ENCODE measurements around the gene COPS4.
"Not testable (repeated sequence)": the region's sequence is repeated elsewhere in the genome, so short reads cannot be mapped to it uniquely, and the experiment has no call there.

The COPS4 gene

DNA sequence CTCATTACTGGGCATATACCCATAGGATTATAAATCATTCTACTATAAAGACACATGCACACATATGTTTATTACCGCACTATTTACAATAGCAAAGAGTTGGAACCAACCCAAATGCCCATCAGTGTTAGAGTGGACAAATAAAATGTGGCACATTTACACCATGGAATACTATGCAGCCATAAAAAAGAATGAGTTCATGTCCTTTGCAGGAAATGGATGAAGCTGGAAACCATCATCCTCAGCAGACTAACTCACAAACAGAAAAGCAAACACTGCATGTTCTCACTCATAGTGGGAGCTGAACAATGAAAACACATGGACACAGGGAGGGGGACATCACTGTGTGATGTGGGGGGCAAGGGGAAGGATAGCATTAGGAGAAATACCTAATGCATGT lies 11.4 kb upstream of the COPS4 start:
- not testable (repeated sequence) for DNase-seq (ENCODE audit: low spot score)

DNA sequence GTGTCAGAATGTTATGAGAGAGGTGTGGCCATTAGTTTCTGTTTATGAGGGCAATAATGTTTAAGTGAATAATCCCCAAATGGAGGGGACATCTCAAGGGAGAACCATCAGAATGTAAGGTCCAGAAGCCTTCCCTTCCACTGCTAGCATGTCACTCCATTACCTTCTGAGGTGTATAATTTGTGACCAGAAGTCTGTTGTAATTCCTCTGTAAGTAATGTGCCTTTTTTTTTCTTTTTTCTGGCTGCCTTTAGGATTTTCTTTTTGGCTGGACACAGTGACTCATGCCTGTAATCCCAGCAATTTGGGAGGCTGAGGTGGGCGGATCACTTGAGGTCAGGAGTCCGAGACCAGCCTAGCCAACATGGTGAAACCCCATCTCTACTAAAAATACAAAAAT lies 10.8 kb upstream of the COPS4 start:
- no peak for DNase-seq (ENCODE audit: low spot score)

DNA sequence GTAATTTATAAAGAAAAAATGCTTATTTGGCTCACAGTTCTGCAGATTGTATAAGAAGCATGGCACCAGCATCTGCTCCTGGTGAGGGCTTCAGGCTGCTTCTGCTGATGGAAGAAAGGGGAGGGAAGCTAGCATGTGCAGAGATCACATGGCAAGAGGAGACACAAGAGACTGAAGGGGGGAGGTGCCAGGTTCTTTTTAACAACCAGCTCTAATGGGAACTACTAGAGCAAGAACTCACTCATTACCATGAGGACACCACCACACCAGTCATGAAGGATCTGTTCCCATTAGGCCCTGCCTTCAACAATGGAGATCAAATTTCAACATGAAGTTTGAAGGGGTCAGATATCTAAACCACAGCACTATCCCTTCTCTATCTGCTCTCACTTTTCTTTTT lies 9.4 kb upstream of the COPS4 start:
- DNase-seq (ENCODE audit: low spot score) = no peak

DNA sequence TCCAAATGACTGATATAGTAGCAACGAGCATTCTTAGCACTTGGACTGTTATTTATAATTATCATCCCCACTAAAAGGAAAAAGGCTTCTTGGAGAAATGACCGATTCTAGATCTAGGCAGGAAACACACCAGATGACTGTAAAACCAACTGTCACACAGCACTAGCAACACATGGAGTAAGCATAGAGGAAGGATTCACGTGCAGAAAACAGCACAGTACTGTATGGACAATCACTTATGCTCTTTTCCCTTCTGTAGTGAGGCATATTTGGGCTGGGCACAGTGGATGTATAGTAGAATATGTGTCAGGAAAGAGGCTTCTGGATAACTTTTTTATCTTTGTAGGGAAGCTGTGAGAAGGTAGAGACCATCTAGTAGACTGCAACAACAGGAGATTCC lies 6.0 kb upstream of the COPS4 start:
- no peak for DNase-seq (ENCODE audit: low spot score)

DNA sequence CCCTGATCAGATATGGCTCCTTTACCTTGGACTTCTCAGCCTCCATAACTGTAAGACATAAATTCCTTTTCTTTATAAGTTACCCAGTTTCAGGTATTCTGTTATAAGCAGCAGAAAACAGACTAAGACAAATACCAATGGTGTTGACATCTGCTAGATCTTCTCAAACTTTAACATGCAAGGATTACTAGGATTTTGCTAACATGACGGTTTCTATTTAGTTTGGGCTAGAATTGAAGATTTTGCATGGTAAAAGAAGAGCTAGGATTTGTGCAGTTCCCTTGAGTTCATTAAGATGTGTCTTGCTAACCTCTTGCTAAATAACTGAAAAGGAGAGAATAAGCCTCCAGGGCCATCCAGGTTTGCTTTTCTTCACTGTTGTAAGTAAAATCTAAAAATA lies 5.3 kb upstream of the COPS4 start:
- no peak for DNase-seq (ENCODE audit: low spot score)

DNA sequence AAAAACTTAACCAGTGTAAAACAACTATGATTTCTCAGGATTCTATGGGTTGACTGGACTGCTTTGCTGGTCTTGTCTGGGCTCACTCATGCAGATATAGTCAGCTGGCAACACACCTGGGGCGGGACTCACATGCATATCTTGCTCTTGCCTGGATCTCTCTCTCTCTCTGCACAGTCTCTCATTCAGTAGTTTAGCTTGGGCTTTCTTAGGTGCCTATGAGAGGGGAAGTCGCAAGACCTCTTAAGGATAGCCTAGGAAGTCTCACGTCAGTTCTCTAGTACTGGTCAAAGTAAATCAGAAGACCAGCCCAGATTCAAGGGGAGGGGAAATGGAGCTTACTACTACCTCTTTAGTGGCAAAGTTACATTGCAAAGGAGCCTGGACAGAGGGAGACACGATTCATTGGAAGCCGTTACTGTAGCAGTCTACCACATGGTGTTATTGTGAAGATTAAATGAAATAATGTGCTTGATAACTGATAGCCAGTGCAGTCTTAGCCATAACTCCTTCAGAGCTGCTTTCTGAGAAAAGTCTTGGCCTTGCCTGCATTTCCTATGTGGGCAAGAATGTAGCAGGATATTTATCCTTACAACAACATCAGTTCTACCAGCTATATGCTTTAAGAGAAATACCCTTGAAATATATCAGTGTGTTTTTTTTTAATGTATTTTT lies 2.1 kb downstream of the COPS4 start:
- no peak for DNase-seq (ENCODE audit: low spot score)

DNA sequence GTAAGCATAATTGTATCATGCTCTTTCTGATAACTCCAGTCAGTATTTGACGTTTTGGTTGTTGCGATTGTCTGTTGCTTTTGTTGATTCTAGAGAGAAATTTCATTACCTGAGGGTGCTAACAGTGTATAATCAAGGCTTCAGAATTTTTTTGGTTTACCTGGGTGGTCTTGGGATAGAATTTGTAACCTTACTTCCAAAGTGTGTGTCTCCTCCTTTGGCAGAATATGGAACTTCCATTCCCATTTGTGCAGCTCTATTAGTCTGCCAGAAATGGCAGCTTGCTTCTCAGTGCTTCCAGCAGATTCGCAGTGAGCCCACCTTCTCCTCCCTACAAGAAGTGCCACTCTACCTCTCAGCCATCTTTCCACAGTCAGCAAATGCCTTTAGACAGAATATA lies 5.3 kb downstream of the COPS4 start:
- no peak for DNase-seq (ENCODE audit: low spot score)

DNA sequence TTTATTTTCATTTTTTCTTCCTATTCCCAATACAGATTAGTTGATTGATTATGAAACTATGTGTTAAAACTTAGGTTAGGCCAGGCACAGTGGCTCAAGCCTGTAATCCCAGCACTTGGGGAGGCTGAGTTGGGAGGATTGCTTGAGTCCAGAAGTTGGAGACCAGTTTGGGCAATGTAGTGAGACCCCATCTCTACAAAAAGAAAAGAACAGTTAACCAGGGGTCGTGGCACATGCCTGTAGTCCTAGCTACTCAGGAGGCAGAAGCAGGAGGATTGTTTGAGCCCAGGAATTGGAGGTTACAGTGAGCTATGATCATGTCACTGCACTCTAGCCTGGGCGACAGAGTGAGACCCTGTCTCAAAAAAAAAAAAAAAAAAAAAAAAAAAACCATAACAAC lies 8.2 kb downstream of the COPS4 start:
- DNase-seq (ENCODE audit: low spot score) = not testable (repeated sequence)

DNA sequence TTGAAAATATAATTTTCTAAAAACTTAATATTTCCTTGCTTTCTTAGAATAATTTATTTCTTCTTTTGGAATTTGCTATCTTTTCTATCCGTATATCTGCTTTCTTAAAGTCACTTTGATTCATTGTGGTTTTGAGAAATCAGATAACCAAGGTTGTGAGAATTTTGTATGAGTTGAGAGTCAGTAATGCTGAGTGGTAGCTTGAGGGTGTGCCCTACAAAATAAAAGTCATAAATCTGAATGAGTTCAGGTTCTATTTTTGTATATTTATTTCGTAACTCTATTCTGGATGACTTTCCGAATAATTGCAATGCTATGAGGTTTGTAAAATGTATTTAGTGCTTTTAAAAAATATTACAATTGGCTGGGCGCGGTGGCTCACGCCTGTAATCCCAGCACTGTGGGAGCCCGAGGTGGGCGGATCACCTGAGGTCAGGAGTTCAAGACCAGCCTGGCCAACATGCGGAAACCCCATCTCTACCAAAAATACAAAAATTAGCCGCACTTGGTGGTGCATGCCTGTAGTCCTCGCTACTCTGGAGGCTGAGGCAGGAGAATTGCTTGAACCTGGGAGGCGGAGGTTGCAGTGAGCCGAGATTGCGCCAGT lies 8.9 kb downstream of the COPS4 start:
- no peak for DNase-seq (ENCODE audit: low spot score)

DNA sequence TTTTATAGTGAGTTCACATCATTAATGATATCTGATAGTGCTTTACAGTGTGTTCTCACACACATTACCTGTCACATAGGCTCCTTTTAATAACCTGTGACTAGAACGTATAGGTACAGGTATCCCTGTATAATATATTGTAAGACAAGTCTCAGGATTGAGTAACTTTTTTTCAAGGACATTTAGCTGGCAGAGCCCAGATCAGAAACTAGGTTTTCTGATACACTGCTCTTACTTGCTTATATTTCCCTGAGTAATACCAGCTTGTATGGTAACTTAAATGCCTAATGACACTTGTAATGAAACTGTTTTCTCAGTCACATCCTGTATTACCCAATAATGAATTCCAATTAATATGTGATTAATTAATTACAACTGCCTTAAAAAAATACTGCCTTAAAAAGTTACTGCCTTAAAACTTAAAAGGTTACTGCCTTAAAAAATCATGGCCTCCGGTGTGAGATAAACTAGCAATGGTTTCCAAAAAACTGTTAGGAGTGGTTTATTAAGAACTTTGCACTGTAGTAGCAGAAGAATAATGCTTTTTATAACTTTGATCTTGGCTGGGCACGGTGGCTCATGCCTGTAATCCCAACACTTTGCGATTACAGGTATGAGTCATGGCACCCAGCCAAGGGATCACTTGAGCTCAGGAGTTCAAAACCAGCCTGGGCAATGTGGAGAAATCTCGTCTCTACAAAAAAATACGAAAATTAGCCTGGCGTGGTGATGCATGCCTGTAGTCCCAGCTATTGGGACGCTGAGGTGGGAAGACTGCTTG lies 11.9 kb downstream of the COPS4 start:
- DNase-seq (ENCODE audit: low spot score) = no peak

DNA sequence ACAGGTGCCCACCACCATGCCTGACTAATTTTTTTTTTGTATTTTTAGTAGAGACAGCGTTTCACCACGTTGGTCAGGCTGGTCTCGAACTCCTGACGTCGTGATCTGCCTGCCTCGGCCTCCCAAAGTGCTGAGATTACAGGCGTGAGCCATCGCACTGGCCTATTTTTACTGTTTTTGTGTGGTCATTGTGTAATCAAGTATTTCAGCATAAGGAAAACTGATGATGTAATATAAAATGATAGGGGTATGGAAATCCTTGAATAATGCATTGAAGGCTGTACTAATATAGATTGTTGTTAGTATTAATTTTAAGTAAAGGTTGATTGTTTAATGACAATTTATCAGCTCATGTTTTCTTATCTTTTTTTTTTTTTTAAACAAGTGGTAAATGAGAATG lies 13.8 kb downstream of the COPS4 start:
- DNase-seq (ENCODE audit: low spot score) = not testable (repeated sequence)

DNA sequence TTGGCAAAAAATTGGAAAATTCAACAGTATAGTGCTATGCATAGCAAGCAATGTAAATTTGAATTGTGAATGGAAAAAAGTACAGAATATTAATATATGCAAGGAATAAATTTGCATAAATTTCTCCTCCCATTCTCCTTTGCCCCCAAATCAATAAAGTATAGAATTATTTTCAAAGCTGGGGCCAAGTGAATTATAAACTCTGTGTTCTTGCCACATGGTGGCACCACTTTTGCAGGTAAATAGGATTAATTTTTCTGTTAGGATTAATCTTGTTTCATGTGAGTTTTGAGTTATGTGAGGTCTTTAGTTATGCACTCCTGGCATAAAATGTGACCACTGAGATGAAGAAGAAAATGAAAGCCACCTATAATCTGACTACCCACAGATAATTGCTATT lies 19.9 kb downstream of the COPS4 start:
- no peak for DNase-seq (ENCODE audit: low spot score)

DNA sequence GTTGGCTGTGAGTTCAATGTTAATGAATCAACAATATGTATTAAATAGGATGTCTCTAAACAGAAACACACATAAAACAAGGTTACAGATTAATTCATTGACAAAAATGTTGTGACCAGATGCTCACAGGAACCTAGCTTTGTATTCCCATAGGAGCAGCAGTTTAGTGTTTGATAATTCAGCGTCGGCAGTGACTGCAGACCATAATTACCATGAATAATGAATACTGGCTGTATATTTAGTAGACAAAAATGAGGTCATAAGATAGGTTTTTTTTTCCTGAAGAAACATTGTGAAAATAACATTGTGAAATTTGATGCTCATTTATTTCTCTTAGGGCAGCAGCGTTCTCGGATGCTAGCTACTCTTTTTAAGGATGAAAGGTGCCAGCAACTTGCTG lies 27.8 kb downstream of the COPS4 start:
- DNase-seq (ENCODE audit: low spot score) = no peak

DNA sequence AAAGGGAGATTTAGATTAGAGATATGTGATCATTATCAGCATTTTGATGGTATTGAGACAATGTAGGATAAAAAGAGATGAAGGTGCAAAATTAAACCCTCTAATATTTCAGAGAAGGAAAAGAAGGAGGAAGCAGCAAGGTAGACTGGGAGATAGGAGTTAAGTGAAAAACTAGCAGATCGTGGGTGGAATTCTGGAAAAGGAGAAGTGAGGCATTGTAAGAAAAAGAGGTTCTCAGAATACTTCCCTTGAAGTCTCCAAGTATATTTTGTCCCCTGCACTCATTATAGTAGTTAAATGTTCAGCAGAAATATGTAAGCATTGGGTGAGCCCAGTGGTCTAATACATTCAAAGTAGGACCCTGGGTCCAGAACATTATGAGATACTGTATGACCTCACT lies 30.3 kb downstream of the COPS4 start:
- no peak for DNase-seq (ENCODE audit: low spot score)

DNA sequence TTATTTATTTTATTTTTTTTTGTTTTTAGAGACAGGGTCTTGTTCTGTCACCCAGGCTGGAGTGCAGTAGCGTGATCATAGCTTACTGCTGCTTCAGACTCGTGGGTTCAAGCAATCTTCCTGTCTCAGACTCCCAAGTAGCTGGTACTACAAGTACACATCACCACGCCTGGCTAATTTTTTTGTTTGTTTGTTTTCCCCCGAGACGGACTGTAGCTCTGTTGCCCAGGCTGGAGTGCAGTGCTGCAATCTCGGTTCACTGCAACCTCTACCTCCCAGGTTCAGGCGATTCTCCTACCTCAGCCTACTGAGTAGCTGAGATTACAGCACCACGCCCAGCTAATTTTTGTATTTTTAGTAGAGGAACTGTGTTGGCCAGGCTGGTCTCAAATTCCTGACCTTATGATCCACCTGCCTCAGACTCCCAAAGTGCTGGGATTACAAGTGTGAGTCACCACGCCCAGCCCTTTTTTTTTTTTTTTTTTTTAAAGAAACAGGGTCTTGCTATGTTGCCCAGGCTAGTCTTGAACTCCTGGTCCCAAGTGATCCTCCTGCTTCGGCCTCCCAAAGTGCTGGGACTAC lies 32.2 kb downstream of the COPS4 start:
- no peak for DNase-seq (ENCODE audit: low spot score)

DNA sequence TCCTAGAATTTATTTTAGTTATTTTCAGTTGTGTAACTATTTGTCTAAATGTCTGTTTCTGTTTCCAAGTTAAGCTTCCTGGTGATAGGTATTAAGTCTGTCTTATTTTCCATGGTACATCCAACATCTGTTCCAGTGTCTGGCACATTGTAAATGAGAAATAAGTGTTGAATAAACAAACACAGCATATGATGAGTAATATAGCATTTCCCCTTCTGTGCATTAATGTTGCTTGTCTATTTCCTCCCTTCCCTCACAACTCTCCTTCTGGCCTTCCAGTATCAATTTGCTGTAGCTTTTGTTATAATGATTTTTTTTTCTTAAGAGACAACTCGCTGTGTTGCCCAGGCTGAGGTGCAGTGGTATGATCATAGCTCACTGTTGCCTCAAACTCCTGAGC lies 36.1 kb downstream of the COPS4 start:
- no peak for DNase-seq (ENCODE audit: low spot score)

DNA sequence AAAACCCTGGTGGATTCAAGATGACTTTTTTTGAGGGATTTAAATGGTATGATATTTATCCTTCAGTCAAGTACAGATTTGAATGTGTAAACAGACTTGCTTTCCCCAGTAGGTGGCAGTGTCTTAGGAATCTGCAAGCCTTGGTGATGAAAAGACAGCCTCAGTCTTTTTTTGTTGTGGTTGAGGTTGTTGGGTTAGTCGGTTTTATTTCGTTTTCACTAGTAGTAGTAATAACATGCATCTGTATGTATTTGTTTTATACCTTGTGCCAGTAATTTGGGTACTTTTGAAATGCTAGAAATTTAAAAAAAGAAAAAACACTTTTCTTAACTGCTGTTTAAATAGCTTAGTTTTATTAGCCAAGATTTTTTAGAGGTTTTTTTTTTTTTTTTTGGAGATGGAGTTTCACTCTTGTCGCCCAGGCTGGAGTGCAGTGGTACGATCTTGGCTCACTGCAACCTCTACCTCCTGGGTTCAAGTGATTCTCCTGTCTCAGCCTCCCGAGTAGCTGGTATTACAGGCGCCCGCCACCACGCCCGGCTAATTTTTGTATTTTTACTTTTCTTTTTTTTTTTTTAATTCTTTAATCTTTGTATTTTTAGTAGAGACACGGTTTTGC lies 39.2 kb downstream of the COPS4 start:
- DNase-seq (ENCODE audit: low spot score) = no peak

DNA sequence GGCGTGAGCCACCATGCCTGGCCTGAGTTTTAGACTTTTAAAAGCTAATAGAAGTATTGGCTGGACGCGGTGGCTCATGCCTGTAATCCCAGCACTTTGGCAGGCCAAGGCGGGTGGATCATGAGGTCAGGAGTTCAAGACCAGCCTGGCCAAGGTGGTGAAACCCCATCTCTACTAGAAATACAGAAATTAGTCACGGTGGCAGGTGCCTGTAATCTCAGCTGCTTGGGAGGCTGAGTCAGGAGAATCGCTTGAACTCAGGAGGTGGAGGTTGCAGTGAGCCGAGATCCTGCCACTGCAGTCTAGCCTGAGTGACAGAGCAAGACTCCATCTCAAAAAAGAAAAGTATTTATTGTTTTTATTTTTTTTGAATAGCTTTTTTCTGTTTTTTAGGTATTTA lies 39.8 kb downstream of the COPS4 start:
- not testable (repeated sequence) for DNase-seq (ENCODE audit: low spot score)

DNA sequence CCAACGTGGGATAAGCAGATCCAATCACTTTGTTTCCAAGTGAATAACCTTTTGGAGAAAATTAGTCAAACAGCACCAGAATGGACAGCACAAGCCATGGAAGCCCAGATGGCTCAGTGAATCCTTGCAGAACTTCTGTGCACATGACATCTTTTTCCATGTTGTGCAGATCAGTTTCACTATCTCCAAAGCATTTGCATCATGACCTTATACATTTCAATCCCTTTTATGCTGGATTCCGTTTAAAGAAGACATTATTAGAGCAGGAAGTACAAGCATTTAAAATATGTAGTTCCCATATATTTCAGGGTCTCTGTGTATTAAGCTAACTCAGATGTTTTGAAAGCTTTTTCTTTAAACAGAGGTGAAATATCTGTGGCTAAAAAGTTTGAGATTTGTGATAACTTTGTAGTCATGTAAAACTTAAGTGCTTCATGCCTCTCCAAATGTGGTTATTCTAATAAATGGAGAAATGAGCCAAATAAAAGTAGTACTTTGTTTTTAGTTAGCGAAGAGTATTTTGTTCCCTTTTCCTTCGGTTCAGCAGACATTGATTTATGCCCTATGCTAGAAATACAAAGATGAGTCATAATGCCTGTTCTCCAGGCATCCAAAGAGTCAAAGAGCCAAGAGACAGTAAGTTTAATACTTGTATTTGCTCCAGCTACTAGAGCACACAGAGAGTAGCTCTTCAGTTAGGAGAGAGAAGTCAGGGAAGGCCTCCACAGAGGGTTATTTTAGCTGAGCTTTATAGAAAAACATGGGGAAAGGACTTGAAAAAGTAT lies 40.5 kb downstream of the COPS4 start:
- DNase-seq (ENCODE audit: low spot score) = no peak

DNA sequence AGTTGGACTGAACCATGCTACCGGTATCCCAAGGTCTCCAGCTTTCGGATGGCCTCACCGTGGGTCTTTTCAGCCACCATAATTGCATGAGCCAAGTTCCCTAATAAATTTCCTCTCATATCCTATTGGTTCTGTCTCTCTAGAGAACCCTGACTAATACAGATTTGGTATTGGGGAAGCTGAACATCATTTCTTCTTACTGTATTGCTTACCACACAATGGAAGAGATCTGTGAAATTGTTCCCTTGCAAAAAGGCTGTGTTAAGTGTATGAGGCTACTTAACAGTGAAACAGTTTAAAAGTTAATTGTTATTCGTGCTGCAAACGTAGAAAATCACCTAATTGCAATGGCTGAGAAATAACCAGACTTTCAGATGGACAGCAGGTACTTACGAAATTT lies 45.6 kb downstream of the COPS4 start:
- DNase-seq (ENCODE audit: low spot score) = no peak

DNA sequence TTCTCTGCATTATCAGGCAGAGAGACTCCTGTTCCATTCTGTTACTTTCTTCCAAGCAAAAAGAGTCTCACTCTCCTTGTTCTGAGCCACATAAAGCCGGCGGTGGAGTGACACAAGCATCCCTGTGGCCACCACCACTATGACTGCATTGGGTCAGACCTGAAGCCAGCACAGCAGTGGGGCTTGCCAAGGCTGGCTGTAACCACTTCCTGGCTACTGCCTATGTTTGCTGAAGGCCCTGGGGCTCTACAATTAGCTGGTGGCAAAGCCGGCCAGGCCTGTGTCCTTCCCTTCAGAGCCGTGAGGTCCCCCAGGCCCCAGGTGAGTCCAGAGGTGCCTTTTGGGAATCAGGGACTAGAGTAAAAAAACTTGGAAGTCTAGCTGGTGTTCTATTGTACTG lies 47.8 kb downstream of the COPS4 start:
- DNase-seq (ENCODE audit: low spot score) = no peak

DNA sequence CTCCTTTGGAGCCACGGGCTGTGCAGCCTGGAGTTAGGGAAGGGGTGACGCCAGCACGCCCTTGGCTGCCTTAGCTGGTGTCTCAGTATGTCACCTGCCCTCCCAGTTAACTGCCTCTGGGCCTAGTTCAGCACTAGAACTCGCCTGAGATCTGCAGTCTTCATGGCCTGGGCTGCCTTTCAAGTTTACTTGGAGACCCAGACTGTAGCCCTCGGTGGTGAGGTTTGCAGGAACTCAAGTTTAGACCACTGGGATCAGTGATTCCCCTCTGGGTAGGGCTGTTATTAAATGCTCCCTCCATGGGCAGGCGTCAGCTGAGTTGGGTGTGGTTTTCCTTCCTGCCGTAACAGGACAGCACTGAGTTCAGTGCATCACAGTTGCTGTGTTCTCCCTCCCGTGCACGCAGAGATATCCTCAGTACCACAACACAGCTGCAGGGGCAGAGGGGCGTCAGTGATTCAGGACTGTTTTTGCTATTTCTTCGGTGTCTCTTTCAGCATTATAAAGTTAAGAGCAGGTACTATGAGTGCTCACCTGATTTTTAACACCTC lies 49.0 kb downstream of the COPS4 start:
- DNase-seq (ENCODE audit: low spot score) = no peak
